GM06990 (cell line): ENCODE results near the gene DPP10.

ENCODE experiments used
- DNase-seq: peaks from one replicate; pipeline ENCODE4 v3.0.0-alpha.2; 2011; ENCODE audit not compliant: insufficient read length; ENCODE audit errors: extremely low read depth
- H3K27me3 ChIP-seq: replicated peaks from 2 replicates; pipeline ENCODE4 v1.6.0; 2011; ENCODE audit warnings: low read length; ENCODE audit not compliant: control insufficient read depth, insufficient read depth
- H3K36me3 ChIP-seq: 2 replicates; pipeline ENCODE4 v1.5.1; 2011; ENCODE audit warnings: low read length; ENCODE audit not compliant: control insufficient read depth, insufficient read depth
- H3K4me3 ChIP-seq: replicated peaks from 2 replicates; pipeline ENCODE4 v1.5.1; 2011; ENCODE audit warnings: low read depth, mild to moderate bottlenecking, control low read depth, low read length
- TF ChIP-seq, protein P1 (sequence below): IDR thresholded peaks from 2 replicates; pipeline ENCODE4 v1.5.1; 2011; ENCODE audit warnings: low read length, control low read depth, mild to moderate bottlenecking, inconsistent platforms; ENCODE audit not compliant: insufficient read depth, poor library complexity, severe bottlenecking

Gene DPP10

GRCh38 chr2:115168457-115168856 lies 726.0 kb downstream of the DPP10 start:
- TF ChIP-seq, protein P1, sequence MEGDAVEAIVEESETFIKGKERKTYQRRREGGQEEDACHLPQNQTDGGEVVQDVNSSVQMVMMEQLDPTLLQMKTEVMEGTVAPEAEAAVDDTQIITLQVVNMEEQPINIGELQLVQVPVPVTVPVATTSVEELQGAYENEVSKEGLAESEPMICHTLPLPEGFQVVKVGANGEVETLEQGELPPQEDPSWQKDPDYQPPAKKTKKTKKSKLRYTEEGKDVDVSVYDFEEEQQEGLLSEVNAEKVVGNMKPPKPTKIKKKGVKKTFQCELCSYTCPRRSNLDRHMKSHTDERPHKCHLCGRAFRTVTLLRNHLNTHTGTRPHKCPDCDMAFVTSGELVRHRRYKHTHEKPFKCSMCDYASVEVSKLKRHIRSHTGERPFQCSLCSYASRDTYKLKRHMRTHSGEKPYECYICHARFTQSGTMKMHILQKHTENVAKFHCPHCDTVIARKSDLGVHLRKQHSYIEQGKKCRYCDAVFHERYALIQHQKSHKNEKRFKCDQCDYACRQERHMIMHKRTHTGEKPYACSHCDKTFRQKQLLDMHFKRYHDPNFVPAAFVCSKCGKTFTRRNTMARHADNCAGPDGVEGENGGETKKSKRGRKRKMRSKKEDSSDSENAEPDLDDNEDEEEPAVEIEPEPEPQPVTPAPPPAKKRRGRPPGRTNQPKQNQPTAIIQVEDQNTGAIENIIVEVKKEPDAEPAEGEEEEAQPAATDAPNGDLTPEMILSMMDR, result no peak
- Histone ChIP-seq H3K4me3 (no peak overlapping the region), H3K36me3 (no peaks in the 10 kb centered on the region)

DNA sequence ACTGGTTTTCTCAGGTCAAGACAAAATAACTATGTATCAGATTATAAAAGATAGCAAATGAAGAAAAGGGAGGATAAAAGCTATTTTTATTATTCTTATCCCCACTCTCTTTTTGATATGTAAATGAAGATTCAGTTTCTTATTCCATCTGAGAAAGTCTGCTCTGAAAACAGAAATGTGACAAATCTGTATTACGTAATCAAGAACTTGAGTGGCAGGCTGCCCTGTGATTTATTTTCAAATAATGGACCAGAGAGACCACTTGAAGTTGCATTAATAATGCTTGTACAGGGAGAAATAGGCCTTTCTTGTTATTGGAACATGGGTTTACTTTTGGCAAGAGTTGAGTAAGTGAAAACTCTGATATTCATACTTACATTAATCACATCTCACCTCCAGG lies 727.4 kb downstream of the DPP10 start:
- H3K27me3 ChIP-seq, result no peaks in the 10 kb centered on the region
- TF ChIP-seq, protein P1, result no peak

More at GRCh38 chr2:115168457-115168856, 726.0 kb downstream of the DPP10 start:
- no peak for DNase-seq
- no peaks in the 10 kb centered on the region for H3K27me3 ChIP-seq

DNA sequence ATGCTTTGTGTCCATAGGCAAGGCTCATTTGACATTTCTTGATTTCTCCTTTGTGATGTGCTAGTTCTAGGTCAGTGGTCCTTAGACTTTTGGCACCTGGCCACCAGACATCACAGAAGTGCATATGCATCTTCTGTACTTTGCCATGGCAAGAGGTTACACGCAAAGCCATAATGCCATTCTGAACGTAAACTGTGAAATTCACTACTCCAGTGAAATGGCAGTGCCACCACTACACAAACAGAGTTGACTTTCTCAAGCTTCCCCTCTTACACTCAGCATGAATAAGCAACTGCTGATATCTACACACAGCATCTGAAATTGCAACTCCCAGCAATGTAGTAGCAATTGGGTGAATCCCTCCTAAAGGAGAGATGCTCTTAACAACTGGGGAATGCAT lies 729.3 kb downstream of the DPP10 start:
- no peak for DNase-seq
- Histone ChIP-seq H3K27me3 (no peaks in the 10 kb centered on the region), H3K4me3 (no peak overlapping the region), H3K36me3 (no peaks in the 10 kb centered on the region)
- TF ChIP-seq, protein P1, result no peak

More for the DNA sequence above, 727.4 kb downstream of the DPP10 start:
- Histone ChIP-seq H3K36me3 (no peaks in the 10 kb centered on the region), H3K4me3 (no peak overlapping the region)
- DNase-seq, result no peak

GRCh38 chr2:115174651-115175050 lies 732.2 kb downstream of the DPP10 start:
- H3K27me3 ChIP-seq, result no peaks in the 10 kb centered on the region
- no peak overlapping the region for H3K4me3 ChIP-seq
- DNase-seq, result no peak
- TF ChIP-seq, protein P1, result no peak
- no peaks in the 10 kb centered on the region for H3K36me3 ChIP-seq

- TF ChIP-seq, protein P1, result no peak
- Histone ChIP-seq H3K27me3 (no peaks in the 10 kb centered on the region), H3K36me3 (no peaks in the 10 kb centered on the region), H3K4me3 (no peak overlapping the region)
- no peak for DNase-seq
Observed at GRCh38 chr2:115183144-115183543, 740.7 kb downstream of the DPP10 start.

GRCh38 chr2:115190459-115190858 lies 748.0 kb downstream of the DPP10 start:
- Histone ChIP-seq H3K36me3 (no peaks in the 10 kb centered on the region), H3K4me3 (no peak overlapping the region), H3K27me3 (no peaks in the 10 kb centered on the region)
- TF ChIP-seq, protein P1, result no peak
- no peak for DNase-seq
